Sigmoid colon (tissue), 4 donors: ENCODE data around the gene EIF4G3.

Source experiments
- POLR2A ChIP-seq, 2 donors: fragments of 450-650 bp; IDR thresholded peaks; one replicate each; pipeline ENCODE4 v1.6.1; 2016; ENCODE audit warnings: antibody characterized with exemption in 2 of 2, mild to moderate bottlenecking in 2 of 2, moderate library complexity in 2 of 2
- POLR2AphosphoS5 ChIP-seq, 4 donors: sonication (generic); formaldehyde crosslinking; IDR thresholded peaks; one replicate each; pipeline ENCODE4 v1.6.1; 2017; ENCODE audit warnings: antibody characterized with exemption in 4 of 4
- TF ChIP-seq, protein P1 (sequence below), 4 experiments: fragments of 450-650 bp in 3 of 4; fragments of 200-600 bp in 1 of 4; IDR thresholded peaks; one replicate each; pipeline ENCODE4 v1.5.1; 2016 to 2019; ENCODE audit warnings: antibody characterized with exemption in 4 of 4, mild to moderate bottlenecking in 3 of 4, moderate library complexity in 2 of 4

DNA sequence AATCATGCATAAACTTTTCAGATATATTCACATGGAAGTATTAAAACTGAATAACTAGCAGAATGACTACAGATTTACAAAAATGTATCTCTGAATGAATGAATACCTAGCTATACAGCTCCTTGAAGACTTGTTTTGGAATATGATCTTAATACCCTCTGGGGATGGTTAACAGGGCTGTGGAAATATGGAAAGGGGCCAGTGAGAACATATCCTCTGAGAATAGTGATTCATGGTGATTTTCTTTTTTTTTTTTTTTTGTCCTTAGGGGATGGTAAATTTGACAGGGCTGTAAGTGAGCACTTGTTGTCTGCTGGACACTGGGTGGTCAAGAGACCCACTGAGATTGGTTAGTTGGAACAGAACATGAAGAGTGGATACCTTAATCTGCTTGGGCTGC lies 308.9 kb downstream of the EIF4G3 start:
- no peak for TF ChIP-seq POLR2A (IDR thresholded peaks at IDR 0.05)
- TF ChIP-seq, protein P1, sequence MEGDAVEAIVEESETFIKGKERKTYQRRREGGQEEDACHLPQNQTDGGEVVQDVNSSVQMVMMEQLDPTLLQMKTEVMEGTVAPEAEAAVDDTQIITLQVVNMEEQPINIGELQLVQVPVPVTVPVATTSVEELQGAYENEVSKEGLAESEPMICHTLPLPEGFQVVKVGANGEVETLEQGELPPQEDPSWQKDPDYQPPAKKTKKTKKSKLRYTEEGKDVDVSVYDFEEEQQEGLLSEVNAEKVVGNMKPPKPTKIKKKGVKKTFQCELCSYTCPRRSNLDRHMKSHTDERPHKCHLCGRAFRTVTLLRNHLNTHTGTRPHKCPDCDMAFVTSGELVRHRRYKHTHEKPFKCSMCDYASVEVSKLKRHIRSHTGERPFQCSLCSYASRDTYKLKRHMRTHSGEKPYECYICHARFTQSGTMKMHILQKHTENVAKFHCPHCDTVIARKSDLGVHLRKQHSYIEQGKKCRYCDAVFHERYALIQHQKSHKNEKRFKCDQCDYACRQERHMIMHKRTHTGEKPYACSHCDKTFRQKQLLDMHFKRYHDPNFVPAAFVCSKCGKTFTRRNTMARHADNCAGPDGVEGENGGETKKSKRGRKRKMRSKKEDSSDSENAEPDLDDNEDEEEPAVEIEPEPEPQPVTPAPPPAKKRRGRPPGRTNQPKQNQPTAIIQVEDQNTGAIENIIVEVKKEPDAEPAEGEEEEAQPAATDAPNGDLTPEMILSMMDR (IDR thresholded peaks at IDR 0.05) = no peak
- no peak for TF ChIP-seq POLR2AphosphoS5 (IDR thresholded peaks at IDR 0.05)
